Fibroblast of mammary gland (primary cell): ENCODE measurements around the gene PLAU.
A peak's percentile ranks its signal among the peaks of the same experiment; 100 is the strongest.

Source experiments
- DNase-seq: peaks from one replicate; pipeline ENCODE4 v3.0.0-alpha.2; 2010; ENCODE audit warnings: low read depth
- H3K4me3 ChIP-seq: 2 replicates; pipeline ENCODE4 v1.5.1; 2011; ENCODE audit warnings: low read depth, mild to moderate bottlenecking, low read length, moderate library complexity; ENCODE audit not compliant: control insufficient read depth
- CTCF ChIP-seq: conservative IDR thresholded peaks from 2 replicates; pipeline ENCODE4 v1.5.1; 2011; ENCODE audit warnings: low read depth, low read length, inconsistent platforms; ENCODE audit not compliant: control insufficient read depth, insufficient read depth

PLAU gene

GRCh38 chr10:73899423-73899822, 11.5 kb upstream of the PLAU start:
- H3K4me3 ChIP-seq, result no peak overlapping the region
- TF ChIP-seq CTCF, result no peak
- DNase-seq, result peak; percentile 92

GRCh38 chr10:73900064-73900463, 10.9 kb upstream of the PLAU start:
- DNase-seq, result no peak
- no peak overlapping the region for H3K4me3 ChIP-seq
- no peak for TF ChIP-seq CTCF

- DNase-seq, result no peak
- H3K4me3 ChIP-seq, result no peak overlapping the region
- no peak for TF ChIP-seq CTCF
Measured at GRCh38 chr10:73901261-73901660, 9.7 kb upstream of the PLAU start.

- DNase-seq, result no peak
- no peak for TF ChIP-seq CTCF
Measured at GRCh38 chr10:73902351-73902750, 8.6 kb upstream of the PLAU start.

GRCh38 chr10:73905256-73906020, 5.5 kb upstream of the PLAU start:
- no peak overlapping the region for H3K4me3 ChIP-seq
- no peak for TF ChIP-seq CTCF
- no peak for DNase-seq

More at GRCh38 chr10:73902351-73902750, 8.6 kb upstream of the PLAU start:
- no peak overlapping the region for H3K4me3 ChIP-seq

GRCh38 chr10:73906524-73907447, 4.1 kb upstream of the PLAU start:
- no peak for TF ChIP-seq CTCF
- no peak overlapping the region for H3K4me3 ChIP-seq
- peak; percentile 99 for DNase-seq
